AG04450 (cell line): ENCODE measurements around the gene RIF1. TPM values are rescaled to one million over a fixed set of nuclear protein-coding genes. Genes with fewer than 3 reads are reported as not detected.

Experiments
- CTCF ChIA-PET: fragments of 300-600, 350-600 bp; formaldehyde crosslinking; extraction: SDS; loops from one replicate; lab custom pipeline; 2022; ENCODE audit warnings: antibody characterized with exemption, inconsistent platforms; lab: Charles Lee
- POLR2A ChIA-PET: fragments of 350-600 bp; formaldehyde crosslinking; extraction: SDS; loops from one replicate; lab custom pipeline; 2021; ENCODE audit warnings: antibody characterized with exemption, inconsistent platforms; lab: Yijun Ruan, JAX
- DNase-seq: peaks from one replicate; pipeline ENCODE4 v3.0.0-alpha.2; 2011; ENCODE audit warnings: low read depth, low spot score
- H3K27ac ChIP-seq: one replicate; pipeline ENCODE4 v1.5.1; 2012; ENCODE audit warnings: low read depth, low read length, control low read depth
- H3K27me3 ChIP-seq: one replicate; pipeline ENCODE4 v1.6.0; 2012; ENCODE audit warnings: low read length; ENCODE audit not compliant: control insufficient read depth, insufficient read depth
- H3K4me3 ChIP-seq: 2 replicates; pipeline ENCODE4 v1.5.1; 2011; ENCODE audit warnings: mild to moderate bottlenecking, low read depth, low read length, control low read depth
- H3K9me3 ChIP-seq: 2 replicates; pipeline ENCODE4 v1.5.1; 2012; ENCODE audit warnings: low read length; ENCODE audit not compliant: control insufficient read depth, insufficient read depth
- CTCF ChIP-seq: IDR thresholded peaks from 2 replicates; pipeline ENCODE4 v1.5.1; 2011; ENCODE audit warnings: low read depth, low read length, control low read depth, inconsistent platforms
- polyA plus RNA-seq: library from polyadenylated mRNA; depleted of rRNA; stranded (reverse); fragments of >200 nt; gene quantifications from 2 replicates; pipeline ENCODE4 v1.2.3, GENCODE V29; 2011

The RIF1 gene
- polyA plus RNA-seq, 1 experiment: 15.0 TPM

- Histone ChIP-seq H3K4me3 (no peak overlapping the region), H3K27ac (no peak overlapping the region), H3K27me3 (no peaks in the 10 kb centered on the region), H3K9me3 (no peaks in the 10 kb centered on the region)
- ChIA-PET CTCF (interaction anchor here (0.9 to 2.1 kb wide), 2 partner anchors 30 to 129 kb away, joined by 3 to 7 read pairs; no protein-coding TSS in a partner anchor), POLR2A (interaction anchor here (0.6 kb wide), 2 partner anchors 110 to 437 kb away, joined by 3 to 5 read pairs; no protein-coding TSS in a partner anchor)
- DNase-seq: no peak
- no peak for TF ChIP-seq CTCF
Observed at GRCh38 chr2:151367571-151367970, 42.1 kb upstream of the RIF1 start.

GRCh38 chr2:151374436-151374835 is 35.3 kb upstream of the RIF1 start:
- POLR2A ChIA-PET: interaction anchor here (0.6 kb wide), 1 partner anchor 16 kb away, joined by 3 read pairs; no protein-coding TSS in a partner anchor
- TF ChIP-seq CTCF: no peak
- peak overlapping the region; percentile 39 for H3K27ac ChIP-seq
- no peak overlapping the region for H3K4me3 ChIP-seq
- peak; percentile 47 for DNase-seq
- no peaks in the 10 kb centered on the region for H3K27me3 ChIP-seq
- CTCF ChIA-PET: no interaction called here
- no peaks in the 10 kb centered on the region for H3K9me3 ChIP-seq

- ChIA-PET CTCF (interaction anchor here (0.6 kb wide), 1 partner anchor 13 kb away, joined by 3 read pairs; no protein-coding TSS in a partner anchor), POLR2A (no interaction called here)
- Histone ChIP-seq H3K27me3 (no peaks in the 10 kb centered on the region), H3K27ac (no peak overlapping the region), H3K9me3 (no peaks in the 10 kb centered on the region), H3K4me3 (no peak overlapping the region)
- TF ChIP-seq CTCF: no peak
- DNase-seq: no peak
Observed at GRCh38 chr2:151379169-151379568, 30.5 kb upstream of the RIF1 start.

- Histone ChIP-seq H3K27me3 (no peaks in the 10 kb centered on the region), H3K9me3 (no peaks in the 10 kb centered on the region), H3K27ac (no peak overlapping the region), H3K4me3 (no peak overlapping the region)
- TF ChIP-seq CTCF: no peak
- POLR2A ChIA-PET: interaction anchor here (0.7 kb wide), 1 partner anchor 35 kb away, joined by 3 read pairs; no protein-coding TSS in a partner anchor
- DNase-seq: no peak
- CTCF ChIA-PET: no interaction called here
Observed at GRCh38 chr2:151380580-151381235, 29.0 kb upstream of the RIF1 start.

GRCh38 chr2:151381266-151381665 is 28.4 kb upstream of the RIF1 start:
- Histone ChIP-seq H3K4me3 (no peak overlapping the region), H3K9me3 (no peaks in the 10 kb centered on the region), H3K27me3 (no peaks in the 10 kb centered on the region), H3K27ac (no peak overlapping the region)
- DNase-seq: no peak
- no peak for TF ChIP-seq CTCF
- POLR2A ChIA-PET: interaction anchor here (0.7 kb wide), 1 partner anchor 35 kb away, joined by 3 read pairs; no protein-coding TSS in a partner anchor
- CTCF ChIA-PET: no interaction called here
